Calu3 (cell line): ENCODE measurements around the gene AFP. TPM values are rescaled to one million over a fixed set of nuclear protein-coding genes. Genes with fewer than 3 reads are reported as not detected.

Experiments used
- BruUV-seq: library from RNA; stranded (reverse); fragments of 400-500 nt; replicated peaks from 2 replicates; lab custom pipeline; 2021; lab: Mats Ljungman, UMichigan
- CTCF ChIA-PET: fragments of 300-600 bp; sonication (Branson Sonifier 250); formaldehyde crosslinking; loops from one replicate; lab custom pipeline; 2022; ENCODE audit warnings: antibody characterized with exemption; lab: Charles Lee
- DNase-seq: peaks from one replicate; pipeline ENCODE4 v3.0.0; 2022
- H3K27ac Mint-ChIP-seq: one replicate; pipeline ENCODE4 v1.8.0; 2022; ENCODE audit warnings: mixed read lengths; ENCODE audit not compliant: unreplicated experiment
- H3K27me3 Mint-ChIP-seq: one replicate; pipeline ENCODE4 v1.8.0; 2022; ENCODE audit warnings: mixed read lengths; ENCODE audit not compliant: unreplicated experiment
- H3K36me3 Mint-ChIP-seq: one replicate; pipeline ENCODE4 v1.8.0; 2022; ENCODE audit warnings: mild to moderate bottlenecking, moderate library complexity, mixed read lengths; ENCODE audit not compliant: insufficient read depth, unreplicated experiment
- H3K4me1 Mint-ChIP-seq: one replicate; pipeline ENCODE4 v1.8.0; 2022; ENCODE audit warnings: mild to moderate bottlenecking, low read depth, mixed read lengths; ENCODE audit not compliant: unreplicated experiment
- H3K4me3 Mint-ChIP-seq: one replicate; pipeline ENCODE4 v1.8.0; 2022; ENCODE audit warnings: mild to moderate bottlenecking, low read depth, moderate library complexity, mixed read lengths; ENCODE audit not compliant: unreplicated experiment
- H3K9me3 Mint-ChIP-seq: one replicate; pipeline ENCODE4 v1.8.0; 2022; ENCODE audit warnings: low read depth, mixed read lengths; ENCODE audit not compliant: unreplicated experiment
- CTCF ChIP-seq: fragments of 200-600 bp; IDR thresholded peaks from one replicate; pipeline ENCODE4 v1.8.0; 2022; ENCODE audit warnings: antibody characterized with exemption; ENCODE audit not compliant: unreplicated experiment
- intact Hi-C: fragments of 100-400 bp; cut with micrococcal nuclease; formaldehyde crosslinking; loops from one replicate; pipeline ENCODE4 v1.10.0; 2022; ENCODE audit not compliant: unreplicated experiment
- total RNA-seq: library from RNA; stranded (reverse); gene quantifications from 2 replicates; pipeline ENCODE4 v1.2.3, GENCODE V29; 2022

Gene AFP
- total RNA-seq, 1 experiment from 2014 or later, result not detected

- H3K36me3 Mint-ChIP-seq, result no peaks in the 10 kb centered on the region
- no peak overlapping the region for H3K27ac Mint-ChIP-seq
- intact Hi-C loops, result no loop called here
- no peaks in the 10 kb centered on the region for H3K4me1 Mint-ChIP-seq
- DNase-seq, result no peak
- no peak overlapping the region for H3K4me3 Mint-ChIP-seq
- no TSS peak for BruUV-seq
- TF ChIP-seq CTCF, result no peak
- no peaks in the 10 kb centered on the region for H3K9me3 Mint-ChIP-seq
- CTCF ChIA-PET, result no interaction called here
- no peaks in the 10 kb centered on the region for H3K27me3 Mint-ChIP-seq
Measured at GRCh38 chr4:73460913-73461522, 25.0 kb downstream of the AFP start.

- peaks cover 36% of the 10 kb centered on the region for H3K27me3 Mint-ChIP-seq
Measured at GRCh38 chr4:73468170-73468569, 32.1 kb downstream of the AFP start.

GRCh38 chr4:73470728-73471127 is 34.7 kb downstream of the AFP start:
- intact Hi-C loops, result no loop called here
- TF ChIP-seq CTCF, result no peak
- BruUV-seq, result no TSS peak

More at GRCh38 chr4:73468170-73468569, 32.1 kb downstream of the AFP start:
- BruUV-seq, result no TSS peak
- no peaks in the 10 kb centered on the region for H3K4me1 Mint-ChIP-seq
- intact Hi-C loops, result no loop called here
- CTCF ChIA-PET, result no interaction called here
- peaks cover 3% of the 10 kb centered on the region for H3K9me3 Mint-ChIP-seq
- H3K4me3 Mint-ChIP-seq, result no peak overlapping the region
- H3K27ac Mint-ChIP-seq, result no peak overlapping the region
- no peak for TF ChIP-seq CTCF
- DNase-seq, result no peak
- no peaks in the 10 kb centered on the region for H3K36me3 Mint-ChIP-seq

GRCh38 chr4:73477176-73477575 is 41.2 kb downstream of the AFP start:
- no peak for TF ChIP-seq CTCF
- peaks cover 33% of the 10 kb centered on the region for H3K27me3 Mint-ChIP-seq
- peaks cover 5% of the 10 kb centered on the region for H3K9me3 Mint-ChIP-seq
- no peak overlapping the region for H3K27ac Mint-ChIP-seq
- intact Hi-C loops, result no loop called here
- no TSS peak for BruUV-seq
- H3K4me1 Mint-ChIP-seq, result no peaks in the 10 kb centered on the region
- no peaks in the 10 kb centered on the region for H3K36me3 Mint-ChIP-seq
- no peak for DNase-seq
- H3K4me3 Mint-ChIP-seq, result no peak overlapping the region
- CTCF ChIA-PET, result no interaction called here

More at GRCh38 chr4:73470728-73471127, 34.7 kb downstream of the AFP start:
- H3K4me3 Mint-ChIP-seq, result no peak overlapping the region
- H3K9me3 Mint-ChIP-seq, result peaks cover 5% of the 10 kb centered on the region
- H3K27ac Mint-ChIP-seq, result no peak overlapping the region
- no peak for DNase-seq
- H3K27me3 Mint-ChIP-seq, result peaks cover 51% of the 10 kb centered on the region
- no peaks in the 10 kb centered on the region for H3K4me1 Mint-ChIP-seq
- H3K36me3 Mint-ChIP-seq, result no peaks in the 10 kb centered on the region
- CTCF ChIA-PET, result no interaction called here
